MM.1S (cell line): Measurements from ENCODE around the gene OSBP2.

Experiments
- CTCF ChIP-seq: fragments of 300-600 bp; sonication (generic); IDR thresholded peaks from 2 replicates; pipeline ENCODE4 v1.5.1; 2016; ENCODE audit warnings: antibody characterized with exemption, low read length, mixed read lengths
- EZH2 ChIP-seq: fragments of 300-600 bp; sonication (generic); optimal IDR thresholded peaks from 2 replicates; pipeline ENCODE3; 2017; ENCODE audit warnings: low read depth, mild to moderate bottlenecking, antibody characterized with exemption, low read length, mixed read lengths
- EZH2phosphoT487 ChIP-seq: fragments of 300-600 bp; sonication (generic); IDR thresholded peaks from 2 replicates; pipeline ENCODE4 v1.6.1; 2018; ENCODE audit warnings: antibody characterized with exemption, low read length

GRCh38 chr22:30648825-30649224 is 45.8 kb upstream of the OSBP2 start:
- TF ChIP-seq CTCF, result no peak
- no peak for TF ChIP-seq EZH2phosphoT487
- no peak for TF ChIP-seq EZH2
